WTC11 (cell line): ENCODE data around the gene GAL3ST2. TPM values are rescaled to one million over a fixed set of nuclear protein-coding genes. Genes with fewer than 3 reads are reported as not detected.

Experiments
- AFF4 ChIP-seq: sonication (generic); formaldehyde crosslinking; IDR thresholded peaks from 2 replicates; pipeline ENCODE4 v1.8.1; 2023; ENCODE audit warnings: mild to moderate bottlenecking, missing genetic modification reagents, borderline replicate concordance
- ATF2 ChIP-seq: sonication (generic); formaldehyde crosslinking; IDR thresholded peaks from 2 replicates; pipeline ENCODE4 v1.8.1; 2022; ENCODE audit warnings: low read depth, missing genetic modification reagents, borderline replicate concordance
- CREB1 ChIP-seq: sonication (generic); formaldehyde crosslinking; IDR thresholded peaks from 2 replicates; pipeline ENCODE4 v1.8.0; 2023; ENCODE audit warnings: mild to moderate bottlenecking, missing genetic modification reagents
- CREM ChIP-seq: sonication (generic); formaldehyde crosslinking; IDR thresholded peaks from 2 replicates; pipeline ENCODE4 v1.8.1; 2022; ENCODE audit warnings: mild to moderate bottlenecking, missing genetic modification reagents, moderate library complexity
- E2F4 ChIP-seq: sonication (generic); formaldehyde crosslinking; IDR thresholded peaks from 2 replicates; pipeline ENCODE4 v1.8.1; 2022; ENCODE audit warnings: low read depth, mild to moderate bottlenecking, moderate library complexity, missing genetic modification reagents, borderline replicate concordance
- ELF4 ChIP-seq: sonication (generic); formaldehyde crosslinking; IDR thresholded peaks from 2 replicates; pipeline ENCODE4 v1.8.1; 2022; ENCODE audit warnings: low read depth, mild to moderate bottlenecking, moderate library complexity, missing genetic modification reagents
- ERG ChIP-seq: fragments of 250-450 bp; sonication (Bioruptor Pico); IDR thresholded peaks from 2 replicates; pipeline ENCODE4 v1.8.0; 2021; ENCODE audit warnings: mild to moderate bottlenecking
- GABPB1 ChIP-seq: sonication (generic); formaldehyde crosslinking; IDR thresholded peaks from 2 replicates; pipeline ENCODE4 v1.8.1; 2023; ENCODE audit warnings: mild to moderate bottlenecking, missing genetic modification reagents
- IRF2 ChIP-seq: sonication (generic); formaldehyde crosslinking; IDR thresholded peaks from 2 replicates; pipeline ENCODE4 v1.8.0; 2022; ENCODE audit warnings: low read depth, missing genetic modification reagents, borderline replicate concordance
- MAX ChIP-seq: sonication (generic); formaldehyde crosslinking; IDR thresholded peaks from 2 replicates; pipeline ENCODE4 v1.8.0; 2022; ENCODE audit warnings: mild to moderate bottlenecking, missing genetic modification reagents
- NFE2L1 ChIP-seq: sonication (generic); formaldehyde crosslinking; IDR thresholded peaks from 2 replicates; pipeline ENCODE4 v1.8.1; 2023; ENCODE audit warnings: missing genetic modification reagents
- NR1H2 ChIP-seq: sonication (generic); formaldehyde crosslinking; IDR thresholded peaks from 2 replicates; pipeline ENCODE4 v1.9.0; 2021; ENCODE audit warnings: mild to moderate bottlenecking, moderate library complexity, missing genetic modification reagents
- SMAD3 ChIP-seq: sonication (generic); formaldehyde crosslinking; IDR thresholded peaks from 2 replicates; pipeline ENCODE4 v1.8.0; 2022; ENCODE audit warnings: missing genetic modification reagents, mild to moderate bottlenecking, borderline replicate concordance
- SOX15 ChIP-seq: fragments of 250-450 bp; sonication (Bioruptor Pico); IDR thresholded peaks from 2 replicates; pipeline ENCODE4 v1.9.0; 2021; ENCODE audit warnings: mild to moderate bottlenecking
- TEAD1 ChIP-seq: sonication (generic); formaldehyde crosslinking; IDR thresholded peaks from 2 replicates; pipeline ENCODE4 v1.8.0; 2022; ENCODE audit warnings: mild to moderate bottlenecking, missing genetic modification reagents
- TP53 ChIP-seq: sonication (generic); formaldehyde crosslinking; IDR thresholded peaks from 2 replicates; pipeline ENCODE4 v1.8.1; 2023; ENCODE audit warnings: mild to moderate bottlenecking, missing genetic modification reagents
- ZBTB21 ChIP-seq: sonication (generic); formaldehyde crosslinking; IDR thresholded peaks from 2 replicates; pipeline ENCODE4 v1.8.1; 2023; ENCODE audit warnings: mild to moderate bottlenecking, missing genetic modification reagents, borderline replicate concordance
- ZNF138 ChIP-seq: sonication (generic); formaldehyde crosslinking; conservative IDR thresholded peaks from 2 replicates; pipeline ENCODE4 v1.8.1; 2022; ENCODE audit warnings: mild to moderate bottlenecking, moderate library complexity, missing genetic modification reagents
- ZNF219 ChIP-seq: sonication (generic); formaldehyde crosslinking; IDR thresholded peaks from 2 replicates; pipeline ENCODE4 v1.8.0; 2023; ENCODE audit warnings: missing genetic modification reagents, mild to moderate bottlenecking, borderline replicate concordance
- ZNF263 ChIP-seq: sonication (generic); formaldehyde crosslinking; IDR thresholded peaks from 2 replicates; pipeline ENCODE4 v1.8.1; 2022; ENCODE audit warnings: low read depth, mild to moderate bottlenecking, moderate library complexity, missing genetic modification reagents
- ZNF281 ChIP-seq: sonication (generic); formaldehyde crosslinking; IDR thresholded peaks from 2 replicates; pipeline ENCODE4 v1.8.0; 2023; ENCODE audit warnings: mild to moderate bottlenecking, missing genetic modification reagents
- ZNF396 ChIP-seq: fragments of 250-450 bp; sonication (Bioruptor Pico); IDR thresholded peaks from 2 replicates; pipeline ENCODE4 v1.8.0; 2021; ENCODE audit warnings: mild to moderate bottlenecking, moderate library complexity, borderline replicate concordance
- ZNF425 ChIP-seq: fragments of 250-450 bp; sonication (Bioruptor Pico); conservative IDR thresholded peaks from 2 replicates; pipeline ENCODE4 v1.9.0; 2021; ENCODE audit warnings: mild to moderate bottlenecking
- ZNF671 ChIP-seq: fragments of 250-450 bp; sonication (Bioruptor Pico); IDR thresholded peaks from 2 replicates; pipeline ENCODE4 v1.8.0; 2021; ENCODE audit warnings: mild to moderate bottlenecking
- total RNA-seq: library from RNA; stranded (reverse); gene quantifications from 3 replicates; pipeline ENCODE4 v1.2.3, GENCODE V29; 2021

Gene GAL3ST2
- total RNA-seq, 1 experiment from 2014 or later: 0.98 TPM

GRCh38 chr2:241803387-241804325 lies 27.0 kb downstream of the GAL3ST2 start (continued):
- TF ChIP-seq ELF4 (CRISPR knock-in tag) (0 out of 2 replicates have a peak, but pooled peaks have one; percentile 51), SMAD3 (CRISPR knock-in tag) (no peak), CREM (CRISPR knock-in tag) (no peak; the same call in 1 of the 2 replicates), CREB1 (CRISPR knock-in tag) (peak; percentile 46; the same call in 1 of the 2 replicates), ZNF263 (no peak; the same call in 1 of the 2 replicates), GABPB1 (CRISPR knock-in tag) (no peak), NFE2L1 (CRISPR knock-in tag) (peak; percentile 79; the same call in 1 of the 2 replicates), TEAD1 (CRISPR knock-in tag) (no peak), ZNF425 (no peak), ZNF671 (no peak), MAX (CRISPR knock-in tag) (peak; percentile 95), ZNF281 (CRISPR knock-in tag) (peak; percentile 56; the same call in 1 of the 2 replicates), ERG (CRISPR knock-in tag) (no peak), ZBTB21 (no peak; the same call in 1 of the 2 replicates), SOX15 (CRISPR knock-in tag) (no peak), E2F4 (CRISPR knock-in tag) (no peak; the same call in 1 of the 2 replicates), TP53 (CRISPR knock-in tag) (peak; percentile 97), ATF2 (no peak), AFF4 (CRISPR knock-in tag) (no peak), ZNF396 (CRISPR knock-in tag) (no peak), ZNF219 (CRISPR knock-in tag) (no peak), NR1H2 (no peak), ZNF138 (CRISPR knock-in tag) (peak; percentile 85; the same call in 1 of the 2 replicates), IRF2 (no peak)
